HG03565 (cell line): ENCODE measurements around the gene ACP6.

ENCODE experiments used
- ATAC-seq: cut with Tn5 transposase; IDR thresholded peaks from one replicate; pipeline ENCODE4 v1.9.1; 2021; ENCODE audit warnings: mild to moderate bottlenecking, moderate library complexity; ENCODE audit not compliant: unreplicated experiment

The ACP6 gene

GRCh38 chr1:147652306-147652705, 18.0 kb downstream of the ACP6 start:
- ATAC-seq = no peak

DNA sequence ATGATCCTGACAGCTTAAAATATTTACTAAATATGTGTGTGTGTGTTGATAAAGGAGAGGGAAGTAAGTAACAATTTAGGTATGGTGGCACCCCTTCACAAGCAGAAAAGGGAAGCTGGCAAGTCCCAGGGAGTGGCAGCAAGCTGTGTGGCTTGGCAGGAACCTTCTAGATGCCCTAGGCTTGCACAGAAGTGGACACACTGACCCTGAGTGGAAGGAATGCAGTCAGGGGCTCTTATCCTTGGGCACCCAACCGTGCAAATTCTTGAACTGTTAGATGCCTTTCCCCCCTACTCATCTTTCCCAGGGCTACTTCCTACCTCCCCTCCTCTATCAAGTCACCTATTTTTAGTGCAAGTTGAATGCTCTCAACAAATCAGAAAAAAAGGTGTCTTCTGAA, 18.9 kb downstream of the ACP6 start:
- no peak for ATAC-seq

- no peak for ATAC-seq
Measured at GRCh38 chr1:147648933-147649332, 21.4 kb downstream of the ACP6 start.

- no peak for ATAC-seq
Measured at GRCh38 chr1:147647796-147648633, 22.3 kb downstream of the ACP6 start.

DNA sequence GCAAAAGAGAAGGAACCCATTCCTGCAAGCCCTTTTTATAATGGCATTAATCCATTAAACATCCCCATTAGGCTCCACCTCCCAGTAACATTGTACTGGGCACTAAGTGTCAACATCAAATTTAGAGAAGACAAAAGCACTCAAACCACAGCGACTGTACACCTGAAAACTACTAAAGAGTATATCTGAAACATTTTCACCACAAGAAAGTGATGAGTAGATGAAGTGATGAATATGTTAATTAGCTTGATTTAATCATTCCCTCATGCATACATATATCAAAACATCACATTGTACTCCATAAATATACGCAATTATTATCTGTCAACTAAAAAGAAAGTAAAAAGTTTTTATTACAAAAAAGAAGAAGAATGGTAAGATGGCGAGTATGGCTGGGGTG, 26.4 kb downstream of the ACP6 start:
- no peak for ATAC-seq

DNA sequence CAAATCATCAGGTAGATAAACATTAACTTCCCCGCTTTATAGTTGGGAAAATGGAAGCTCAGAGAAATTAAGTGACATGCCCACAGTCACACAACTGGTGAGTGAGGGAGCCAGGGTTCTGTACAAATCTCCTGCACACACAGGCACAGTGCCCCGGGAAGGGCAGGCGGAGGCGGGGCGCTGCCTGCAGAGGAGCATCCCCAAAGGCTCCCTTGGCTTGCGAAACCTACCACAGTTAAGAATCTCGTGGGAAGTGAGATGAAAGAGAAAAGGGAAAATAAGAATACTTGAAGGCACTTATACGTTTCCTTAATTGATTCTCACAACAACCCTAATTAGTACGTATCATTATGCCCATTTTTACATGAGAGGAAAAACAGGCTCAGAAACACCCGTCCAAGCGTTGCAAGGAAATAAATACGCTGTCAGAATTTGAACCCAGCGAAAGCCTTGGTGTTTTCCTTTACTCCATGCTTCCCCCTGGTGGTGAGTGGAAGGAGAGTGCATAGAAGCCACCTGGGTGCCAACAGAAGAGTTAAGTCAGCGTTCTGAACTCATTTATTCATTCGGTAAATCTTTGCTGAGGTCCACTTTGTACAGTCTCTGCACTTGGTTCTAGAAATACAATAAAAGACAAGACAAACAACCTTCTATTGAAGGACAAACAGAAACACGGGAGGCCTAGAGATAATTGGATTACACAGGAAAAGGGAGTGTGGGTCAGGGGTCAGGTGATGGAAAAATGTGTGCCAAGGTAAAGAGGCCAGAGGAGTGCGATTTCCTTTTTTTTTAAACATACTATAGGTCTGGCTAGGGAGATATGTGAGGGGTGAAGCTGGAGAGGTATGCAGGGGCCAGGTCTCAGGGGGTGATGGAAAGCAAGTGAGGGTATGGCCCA, 28.4 kb downstream of the ACP6 start:
- no peak for ATAC-seq

- no peak for ATAC-seq
Measured at GRCh38 chr1:147641291-147641690, 29.0 kb downstream of the ACP6 start.

- ATAC-seq = no peak
Measured at GRCh38 chr1:147640553-147641165, 29.7 kb downstream of the ACP6 start.

- ATAC-seq = no peak
Measured at GRCh38 chr1:147636314-147636713, 34.0 kb downstream of the ACP6 start.

GRCh38 chr1:147635342-147635741, 35.0 kb downstream of the ACP6 start:
- no peak for ATAC-seq

- no peak for ATAC-seq
Measured at GRCh38 chr1:147634645-147635044, 35.7 kb downstream of the ACP6 start.

DNA sequence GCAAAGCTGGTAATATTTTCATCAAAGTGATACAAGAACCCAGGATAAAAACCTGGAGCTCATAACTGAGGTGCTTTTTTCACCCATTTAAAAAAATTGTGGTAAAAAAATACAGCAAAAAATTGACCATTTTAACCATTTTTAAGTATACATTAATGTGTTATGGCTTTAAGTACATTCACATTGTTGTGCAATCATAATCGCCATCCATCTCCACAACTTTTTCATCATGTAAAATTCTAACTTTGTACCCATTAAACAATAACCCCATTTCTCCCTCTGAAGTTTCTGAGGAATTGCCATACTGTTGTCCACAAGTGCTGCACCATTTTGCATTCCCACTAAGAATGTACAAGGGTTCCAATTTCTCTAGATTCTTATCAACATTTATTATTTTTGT, 36.6 kb downstream of the ACP6 start:
- ATAC-seq = no peak

DNA sequence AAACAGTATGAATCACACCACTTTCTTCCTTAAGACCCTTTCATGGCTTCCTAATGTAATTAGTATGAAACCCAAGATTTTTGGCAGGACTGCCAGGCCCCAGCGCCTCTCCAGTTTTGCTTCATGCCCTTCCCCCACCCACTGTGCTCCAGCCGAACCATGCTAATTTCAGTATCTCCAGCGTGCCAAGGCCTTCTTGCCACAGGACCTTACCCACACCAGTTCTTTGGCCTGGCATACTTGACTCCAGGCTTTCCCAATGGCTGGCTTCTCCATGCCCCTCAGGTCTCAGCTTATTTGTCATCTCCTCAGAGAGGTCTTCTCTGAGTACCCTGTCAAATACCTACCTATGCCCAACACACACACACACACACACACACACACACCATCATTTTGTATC, 38.5 kb downstream of the ACP6 start:
- no peak for ATAC-seq

DNA sequence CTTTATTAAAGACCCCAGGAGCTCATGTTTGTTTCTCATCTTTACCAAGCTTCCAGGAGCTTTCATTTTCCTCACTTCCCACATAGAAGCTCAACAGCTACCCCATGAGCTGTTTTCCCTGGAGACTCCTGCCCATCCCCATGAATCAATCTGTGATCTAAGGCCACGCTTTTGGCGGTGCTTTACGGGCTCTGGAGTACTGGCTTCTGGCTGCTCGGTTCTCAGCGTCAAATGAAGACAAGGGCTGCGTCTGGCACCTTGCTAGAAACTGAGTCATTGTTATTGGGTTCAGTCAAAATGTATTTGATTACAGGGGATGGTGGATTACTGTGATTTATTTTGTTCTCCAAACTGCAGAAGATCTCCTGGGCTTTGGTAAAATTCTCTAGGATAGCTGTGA, 39.9 kb downstream of the ACP6 start:
- no peak for ATAC-seq

DNA sequence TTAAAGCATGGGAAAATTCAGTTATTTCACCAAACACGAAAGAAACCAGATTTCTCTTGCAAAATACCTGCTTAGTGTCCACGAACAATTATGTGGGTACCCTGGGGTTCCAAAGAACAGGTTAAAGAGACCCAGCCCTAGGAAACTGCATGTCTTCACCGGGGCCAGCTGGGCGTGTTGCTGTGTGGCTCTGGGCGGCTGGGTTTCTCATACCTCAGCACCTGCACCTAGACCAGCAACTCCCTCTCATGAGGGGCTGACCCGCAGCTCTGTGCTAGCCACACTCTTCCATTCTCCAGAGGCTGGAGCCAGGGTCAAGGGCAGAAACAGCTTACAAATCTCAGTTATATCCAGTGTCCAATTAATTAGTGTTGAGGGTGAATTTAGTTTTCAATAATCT, 40.3 kb downstream of the ACP6 start:
- ATAC-seq = no peak

DNA sequence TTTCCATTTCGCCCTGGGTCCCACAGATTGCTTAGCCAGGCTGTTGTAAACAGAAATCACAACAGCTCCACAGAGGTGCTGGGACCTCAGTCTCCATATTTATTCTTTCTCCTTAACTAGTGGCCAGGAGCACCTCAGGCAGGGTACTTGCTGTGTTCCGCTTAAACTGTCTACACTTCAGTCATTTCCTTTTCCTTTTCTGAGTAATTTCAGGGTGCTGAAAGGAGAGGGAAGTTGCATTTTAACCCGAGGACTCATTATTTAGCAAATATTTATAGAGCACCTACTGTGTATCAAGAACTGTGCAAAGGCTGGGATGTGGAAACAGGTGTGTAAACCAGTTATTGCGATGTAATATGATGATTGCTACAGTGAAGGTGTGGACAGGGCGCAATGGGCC, 41.9 kb downstream of the ACP6 start:
- ATAC-seq = no peak

DNA sequence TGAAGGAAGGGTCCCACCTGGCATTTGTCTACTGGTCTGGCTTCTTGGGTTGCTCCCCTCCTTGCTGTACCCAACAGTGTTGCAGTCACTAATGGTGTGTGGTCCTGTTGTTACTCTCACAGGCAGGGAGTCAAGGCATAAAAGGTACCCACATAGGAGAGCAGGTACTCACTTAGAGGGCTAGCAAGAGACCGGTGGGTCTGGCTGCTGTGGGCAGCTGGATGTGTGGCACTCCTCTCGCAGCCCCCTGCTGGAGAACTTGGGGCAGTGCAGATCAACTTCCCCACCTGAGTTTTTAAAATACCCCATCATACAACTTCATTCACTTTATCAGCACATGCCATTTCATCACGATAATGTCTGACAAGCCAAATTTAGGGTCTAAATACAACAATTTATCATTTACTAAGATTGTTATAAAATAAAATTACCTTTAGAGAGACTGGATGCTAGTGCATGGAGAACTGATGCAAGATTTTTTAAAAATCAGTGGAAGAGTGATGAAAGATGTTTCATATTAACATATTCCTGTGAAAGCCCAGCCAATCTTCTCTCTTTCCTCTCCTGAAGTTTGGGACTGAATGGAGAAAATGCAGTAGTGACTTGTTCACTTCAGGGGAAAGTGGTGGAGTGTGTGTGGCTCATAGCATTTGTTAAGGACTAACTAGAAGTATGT, 42.8 kb downstream of the ACP6 start:
- ATAC-seq = no peak

DNA sequence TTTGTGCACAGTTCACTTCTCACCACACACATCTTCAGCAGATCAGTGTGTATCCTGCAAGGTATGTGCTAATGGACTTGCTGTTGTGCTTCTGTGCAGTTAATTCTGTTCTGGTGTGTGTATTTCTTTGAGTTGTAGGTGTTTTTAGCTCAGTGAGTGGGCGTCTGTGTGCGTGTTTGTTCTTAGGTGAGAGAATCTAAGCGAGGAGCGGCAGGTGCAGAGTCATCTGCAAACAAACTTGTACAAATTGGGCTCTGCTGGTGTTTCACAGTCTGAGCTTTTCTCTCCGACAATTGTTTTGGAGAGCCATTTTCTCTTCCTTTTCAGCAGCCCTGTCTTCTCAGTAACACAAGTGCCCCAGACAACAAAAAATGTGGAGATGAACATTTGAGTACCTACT, 43.6 kb downstream of the ACP6 start:
- ATAC-seq = no peak

- ATAC-seq = no peak
Measured at GRCh38 chr1:147626291-147626690, 44.0 kb downstream of the ACP6 start.

DNA sequence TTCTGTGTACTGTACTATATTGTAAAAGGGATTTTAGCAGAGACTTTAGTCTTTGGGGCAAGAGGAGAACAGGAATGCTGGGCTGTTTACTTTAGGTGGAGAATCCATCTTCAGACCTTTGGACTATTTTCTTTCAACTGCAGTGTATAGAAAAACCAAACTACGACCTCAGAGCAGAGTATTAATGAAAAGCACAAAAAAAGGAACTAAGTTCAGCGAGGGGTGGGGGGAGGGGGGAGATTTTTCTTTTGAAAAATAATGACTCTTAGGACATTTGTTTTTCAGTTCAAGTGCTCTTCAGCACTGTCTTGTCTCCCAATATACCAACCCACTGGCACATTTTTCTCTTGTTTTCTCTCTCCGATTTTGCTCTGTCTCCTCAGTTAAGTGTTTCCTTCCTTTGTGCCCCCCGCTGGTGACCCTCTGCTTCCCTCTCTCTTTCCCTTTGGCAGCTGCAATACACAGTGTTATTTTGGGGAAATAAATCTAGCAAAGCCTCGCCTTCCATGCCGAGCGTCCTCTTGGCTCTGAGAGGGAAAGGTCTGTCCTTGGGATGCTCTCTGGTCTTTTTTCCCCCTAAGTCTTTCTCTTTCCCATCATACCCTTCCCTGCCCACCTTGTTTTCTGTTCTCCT, 44.8 kb downstream of the ACP6 start:
- no peak for ATAC-seq

DNA sequence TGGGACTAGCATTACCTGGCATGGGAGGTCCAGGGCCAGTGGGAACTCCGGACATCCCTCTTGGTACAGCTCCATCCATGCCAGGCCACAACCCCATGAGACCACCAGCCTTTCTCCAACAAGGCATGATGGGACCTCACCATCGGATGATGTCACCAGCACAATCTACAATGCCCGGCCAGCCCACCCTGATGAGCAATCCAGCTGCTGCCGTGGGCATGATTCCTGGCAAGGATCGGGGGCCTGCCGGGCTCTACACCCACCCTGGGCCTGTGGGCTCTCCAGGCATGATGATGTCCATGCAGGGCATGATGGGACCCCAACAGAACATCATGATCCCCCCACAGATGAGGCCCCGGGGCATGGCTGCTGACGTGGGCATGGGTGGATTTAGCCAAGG, 45.8 kb downstream of the ACP6 start:
- ATAC-seq = no peak
